Astrocyte of the hippocampus (primary cell): ENCODE results near the gene TMEM131.
"Not testable (repeated sequence)": the region's sequence is repeated elsewhere in the genome, so short reads cannot be mapped to it uniquely, and the experiment has no call there.

ENCODE experiments used
- DNase-seq: peaks from one replicate; pipeline ENCODE4 v3.0.0; 2011; ENCODE audit warnings: low read depth, low spot score

TMEM131 gene

GRCh38 chr2:97911206-97911921, 84.4 kb downstream of the TMEM131 start:
- DNase-seq: no peak

GRCh38 chr2:97910403-97911205, 85.1 kb downstream of the TMEM131 start:
- no peak for DNase-seq

- no peak for DNase-seq
Measured at GRCh38 chr2:97908208-97908676, 87.5 kb downstream of the TMEM131 start.

GRCh38 chr2:97907369-97908100, 88.2 kb downstream of the TMEM131 start:
- no peak for DNase-seq

GRCh38 chr2:97906307-97906706, 89.4 kb downstream of the TMEM131 start:
- DNase-seq: no peak

GRCh38 chr2:97905294-97905693, 90.5 kb downstream of the TMEM131 start:
- no peak for DNase-seq

GRCh38 chr2:97901862-97902261, 93.9 kb downstream of the TMEM131 start:
- no peak for DNase-seq

GRCh38 chr2:97900806-97901205, 94.9 kb downstream of the TMEM131 start:
- DNase-seq: no peak

- DNase-seq: not testable (repeated sequence)
Measured at GRCh38 chr2:97893042-97893441, 102.7 kb downstream of the TMEM131 start.

GRCh38 chr2:97891611-97892010, 104.1 kb downstream of the TMEM131 start:
- no peak for DNase-seq

GRCh38 chr2:97889156-97889555, 106.6 kb downstream of the TMEM131 start:
- DNase-seq: no peak

- DNase-seq: no peak
Measured at GRCh38 chr2:97885841-97886240, 109.9 kb downstream of the TMEM131 start.

- DNase-seq: no peak
Measured at GRCh38 chr2:97880334-97880733, 115.4 kb downstream of the TMEM131 start.

GRCh38 chr2:97878865-97879264, 116.9 kb downstream of the TMEM131 start:
- no peak for DNase-seq

GRCh38 chr2:97878317-97878716, 117.4 kb downstream of the TMEM131 start:
- not testable (repeated sequence) for DNase-seq

- peak; percentile 85 for DNase-seq
Measured at GRCh38 chr2:97871096-97871780, 124.5 kb downstream of the TMEM131 start.

GRCh38 chr2:97870396-97870843, 125.3 kb downstream of the TMEM131 start:
- peak; percentile 91 for DNase-seq

- DNase-seq: no peak
Measured at GRCh38 chr2:97869722-97870346, 125.9 kb downstream of the TMEM131 start.

GRCh38 chr2:97868986-97869721, 126.6 kb downstream of the TMEM131 start:
- DNase-seq: peak; percentile 90

- DNase-seq: no peak
Measured at GRCh38 chr2:97863829-97864228, 131.9 kb downstream of the TMEM131 start.
